ENCODE results near the gene CFAP43.

Gene CFAP43

GRCh38 chr10:104231784-104232612 is at the start of gene CFAP43:
TSS of gene CFAP43 (minus strand) at chr10:104232364. CDS start at chr10:104232246, 118 bp downstream.
- DNase-seq (ENCODE audit: low spot score) = peak; percentile 100

- DNase-seq (ENCODE audit: low spot score) = no peak
These were observed 49.5 kb upstream of the CFAP43 start for GRCh38 chr10:104281694-104282093.

- no peak for DNase-seq (ENCODE audit: low spot score)
These were observed 47.5 kb upstream of the CFAP43 start for GRCh38 chr10:104279550-104280259.

- no peak for DNase-seq (ENCODE audit: low spot score)
These were observed 45.6 kb upstream of the CFAP43 start for GRCh38 chr10:104277785-104278184.

- DNase-seq (ENCODE audit: low spot score) = no peak
These were observed 44.0 kb upstream of the CFAP43 start for GRCh38 chr10:104276192-104276591.

- DNase-seq (ENCODE audit: low spot score) = peak; percentile 82
These were observed 42.9 kb upstream of the CFAP43 start for GRCh38 chr10:104274762-104275721.

- peak; percentile 59 for DNase-seq (ENCODE audit: low spot score)
These were observed 41.9 kb upstream of the CFAP43 start for GRCh38 chr10:104273899-104274575.

GRCh38 chr10:104273286-104273685 is 41.1 kb upstream of the CFAP43 start:
- peak; percentile 32 for DNase-seq (ENCODE audit: low spot score)

GRCh38 chr10:104268713-104269645 is 36.8 kb upstream of the CFAP43 start, which contains the start of gene GSTO2:
TSS of gene GSTO2 (plus strand) at chr10:104269184. CDS start at chr10:104274916, 5,732 bp downstream.
- peak; percentile 87 for DNase-seq (ENCODE audit: low spot score)

- no peak for DNase-seq (ENCODE audit: low spot score)
These were observed 36.2 kb upstream of the CFAP43 start for GRCh38 chr10:104268405-104268712.

GRCh38 chr10:104267721-104268404 is 35.7 kb upstream of the CFAP43 start:
- no peak for DNase-seq (ENCODE audit: low spot score)

- no peak for DNase-seq (ENCODE audit: low spot score)
These were observed 32.6 kb upstream of the CFAP43 start for GRCh38 chr10:104264783-104265182.

- DNase-seq (ENCODE audit: low spot score) = no peak
These were observed 29.9 kb upstream of the CFAP43 start for GRCh38 chr10:104262055-104262454.

- peak; percentile 19 for DNase-seq (ENCODE audit: low spot score)
These were observed 28.6 kb upstream of the CFAP43 start for GRCh38 chr10:104260775-104261115.

- no peak for DNase-seq (ENCODE audit: low spot score)
These were observed 28.0 kb upstream of the CFAP43 start for GRCh38 chr10:104259999-104260774.

GRCh38 chr10:104259456-104259855 is 27.3 kb upstream of the CFAP43 start:
- no peak for DNase-seq (ENCODE audit: low spot score)

- no peak for DNase-seq (ENCODE audit: low spot score)
These were observed 26.0 kb upstream of the CFAP43 start for GRCh38 chr10:104258209-104258608.

GRCh38 chr10:104257235-104257634 is 25.1 kb upstream of the CFAP43 start:
- DNase-seq (ENCODE audit: low spot score) = no peak

GRCh38 chr10:104256335-104256961 is 24.3 kb upstream of the CFAP43 start:
- DNase-seq (ENCODE audit: low spot score) = no peak

All from AG20443 (cell line).